GM18508 (cell line): ENCODE data around the gene SLC26A6.

Experiments used
- ATAC-seq: cut with Tn5 transposase; IDR thresholded peaks from one replicate; pipeline ENCODE4 v1.9.1; 2021; ENCODE audit warnings: moderate number of reproducible peaks; ENCODE audit not compliant: insufficient read depth, unreplicated experiment

SLC26A6 gene

GRCh38 chr3:48584836-48585235 is 50.4 kb downstream of the SLC26A6 start:
- ATAC-seq: no peak

- ATAC-seq: no peak
Observed at GRCh38 chr3:48581621-48582481, 53.4 kb downstream of the SLC26A6 start.

- no peak for ATAC-seq
Observed at GRCh38 chr3:48576647-48577046, 58.6 kb downstream of the SLC26A6 start.
